ENCODE measurements around the gene IGFBP4. TPM values are rescaled to one million over a fixed set of nuclear protein-coding genes. Genes with fewer than 3 reads are reported as not detected.

The IGFBP4 gene
- total and polyA plus RNA-seq, 2 of the 13 experiments (the other 11 are each of a cell fraction or from before 2014, with no cell fraction given), result 4.1 to 49.0 TPM

DNA sequence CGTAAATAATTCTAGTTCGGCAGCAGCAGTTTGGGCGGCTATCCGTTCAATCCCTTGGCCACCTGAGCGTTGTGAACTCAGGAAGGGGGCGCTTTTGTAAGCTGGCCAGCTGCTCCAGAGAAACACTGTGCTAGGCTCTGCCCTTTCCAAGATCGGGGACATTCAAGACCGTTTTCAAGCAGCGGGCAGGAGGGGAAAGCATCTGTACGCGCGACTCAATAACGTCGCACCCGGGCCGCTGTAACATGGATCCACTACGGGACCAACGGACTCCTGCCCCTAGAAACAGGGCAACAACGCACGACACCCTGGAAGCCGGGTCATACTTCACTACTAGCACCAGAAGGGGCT, 26.0 kb upstream of the IGFBP4 start (continued):
- TF ChIP-seq, protein P1, sequence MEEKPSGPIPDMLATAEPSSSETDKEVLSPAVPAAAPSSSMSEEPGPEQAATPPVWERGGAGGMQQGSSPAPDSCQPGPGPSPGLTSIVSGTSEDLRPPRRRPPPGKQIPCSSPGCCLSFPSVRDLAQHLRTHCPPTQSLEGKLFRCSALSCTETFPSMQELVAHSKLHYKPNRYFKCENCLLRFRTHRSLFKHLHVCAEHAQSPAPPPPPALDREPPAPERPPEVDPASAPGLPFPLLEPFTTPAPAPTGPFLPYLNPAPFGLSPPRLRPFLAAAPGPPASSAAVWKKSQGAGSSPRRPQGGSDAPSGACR (CRISPR knock-in tag; IDR thresholded peaks at IDR 0.05), result 0 out of 2 replicates have a peak, but pooled peaks have one; percentile 42
- no peak for TF ChIP-seq KLF12 (CRISPR knock-in tag; IDR thresholded peaks at IDR 0.05; ENCODE audit: borderline replicate concordance)
- TF ChIP-seq ESRRA (CRISPR knock-in tag; IDR thresholded peaks at IDR 0.05; ENCODE audit: low read depth), result no peak
- TF ChIP-seq POLR2A (IDR thresholded peaks at IDR 0.05; ENCODE audit: insufficient read depth in 1 of 2, low read depth in 2 of 2, low read length in 2 of 2), result no peak
- TF ChIP-seq GFI1 (CRISPR knock-in tag; IDR thresholded peaks at IDR 0.05; ENCODE audit: borderline replicate concordance), result peak; percentile 29; the same call in 1 of the 2 replicates
- TF ChIP-seq, protein P2, sequence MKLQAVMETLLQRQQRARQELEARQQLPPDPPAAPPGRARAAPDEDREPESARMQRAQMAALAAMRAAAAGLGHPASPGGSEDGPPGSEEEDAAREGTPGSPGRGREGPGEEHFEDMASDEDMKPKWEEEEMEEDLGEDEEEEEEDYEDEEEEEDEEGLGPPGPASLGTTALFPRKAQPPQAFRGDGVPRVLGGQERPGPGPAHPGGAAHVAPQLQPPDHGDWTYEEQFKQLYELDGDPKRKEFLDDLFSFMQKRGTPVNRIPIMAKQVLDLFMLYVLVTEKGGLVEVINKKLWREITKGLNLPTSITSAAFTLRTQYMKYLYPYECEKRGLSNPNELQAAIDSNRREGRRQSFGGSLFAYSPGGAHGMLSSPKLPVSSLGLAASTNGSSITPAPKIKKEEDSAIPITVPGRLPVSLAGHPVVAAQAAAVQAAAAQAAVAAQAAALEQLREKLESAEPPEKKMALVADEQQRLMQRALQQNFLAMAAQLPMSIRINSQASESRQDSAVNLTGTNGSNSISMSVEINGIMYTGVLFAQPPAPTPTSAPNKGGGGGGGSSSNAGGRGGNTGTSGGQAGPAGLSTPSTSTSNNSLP (IDR thresholded peaks at IDR 0.05; ENCODE audit: low read depth, low read length), result no peak
- TF ChIP-seq ZNF296 (CRISPR knock-in tag; conservative IDR thresholded peaks at IDR 0.05), result no peak
- TF ChIP-seq ZBTB8A (CRISPR knock-in tag; IDR thresholded peaks at IDR 0.05; ENCODE audit: borderline replicate concordance, low read depth), result no peak
- TF ChIP-seq BHLHE40 (IDR thresholded peaks at IDR 0.05; ENCODE audit: low read length), result no peak
- TF ChIP-seq, protein P3, sequence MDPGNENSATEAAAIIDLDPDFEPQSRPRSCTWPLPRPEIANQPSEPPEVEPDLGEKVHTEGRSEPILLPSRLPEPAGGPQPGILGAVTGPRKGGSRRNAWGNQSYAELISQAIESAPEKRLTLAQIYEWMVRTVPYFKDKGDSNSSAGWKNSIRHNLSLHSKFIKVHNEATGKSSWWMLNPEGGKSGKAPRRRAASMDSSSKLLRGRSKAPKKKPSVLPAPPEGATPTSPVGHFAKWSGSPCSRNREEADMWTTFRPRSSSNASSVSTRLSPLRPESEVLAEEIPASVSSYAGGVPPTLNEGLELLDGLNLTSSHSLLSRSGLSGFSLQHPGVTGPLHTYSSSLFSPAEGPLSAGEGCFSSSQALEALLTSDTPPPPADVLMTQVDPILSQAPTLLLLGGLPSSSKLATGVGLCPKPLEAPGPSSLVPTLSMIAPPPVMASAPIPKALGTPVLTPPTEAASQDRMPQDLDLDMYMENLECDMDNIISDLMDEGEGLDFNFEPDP (CRISPR knock-in tag; conservative IDR thresholded peaks at IDR 0.05), result peak; percentile 97; the same call in 1 of the 2 replicates
- no peak for TF ChIP-seq SAP130 (CRISPR knock-in tag; IDR thresholded peaks at IDR 0.05; ENCODE audit: low read depth)
- no peak for TF ChIP-seq ZNF256 (CRISPR knock-in tag; conservative IDR thresholded peaks at IDR 0.05)
- no peak for TF ChIP-seq EEA1 (CRISPR knock-in tag; IDR thresholded peaks at IDR 0.05; ENCODE audit: borderline replicate concordance)
- TF ChIP-seq, protein P4, sequence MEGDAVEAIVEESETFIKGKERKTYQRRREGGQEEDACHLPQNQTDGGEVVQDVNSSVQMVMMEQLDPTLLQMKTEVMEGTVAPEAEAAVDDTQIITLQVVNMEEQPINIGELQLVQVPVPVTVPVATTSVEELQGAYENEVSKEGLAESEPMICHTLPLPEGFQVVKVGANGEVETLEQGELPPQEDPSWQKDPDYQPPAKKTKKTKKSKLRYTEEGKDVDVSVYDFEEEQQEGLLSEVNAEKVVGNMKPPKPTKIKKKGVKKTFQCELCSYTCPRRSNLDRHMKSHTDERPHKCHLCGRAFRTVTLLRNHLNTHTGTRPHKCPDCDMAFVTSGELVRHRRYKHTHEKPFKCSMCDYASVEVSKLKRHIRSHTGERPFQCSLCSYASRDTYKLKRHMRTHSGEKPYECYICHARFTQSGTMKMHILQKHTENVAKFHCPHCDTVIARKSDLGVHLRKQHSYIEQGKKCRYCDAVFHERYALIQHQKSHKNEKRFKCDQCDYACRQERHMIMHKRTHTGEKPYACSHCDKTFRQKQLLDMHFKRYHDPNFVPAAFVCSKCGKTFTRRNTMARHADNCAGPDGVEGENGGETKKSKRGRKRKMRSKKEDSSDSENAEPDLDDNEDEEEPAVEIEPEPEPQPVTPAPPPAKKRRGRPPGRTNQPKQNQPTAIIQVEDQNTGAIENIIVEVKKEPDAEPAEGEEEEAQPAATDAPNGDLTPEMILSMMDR (CRISPR knock-in tag; IDR thresholded peaks at IDR 0.05), result peak; percentile 62
- no peak for TF ChIP-seq ZFYVE20 (CRISPR knock-in tag; IDR thresholded peaks at IDR 0.05; ENCODE audit: borderline replicate concordance, low read depth)
- no peak for TF ChIP-seq ZBTB7A (CRISPR knock-in tag; IDR thresholded peaks at IDR 0.05)
- TF ChIP-seq, protein P5, sequence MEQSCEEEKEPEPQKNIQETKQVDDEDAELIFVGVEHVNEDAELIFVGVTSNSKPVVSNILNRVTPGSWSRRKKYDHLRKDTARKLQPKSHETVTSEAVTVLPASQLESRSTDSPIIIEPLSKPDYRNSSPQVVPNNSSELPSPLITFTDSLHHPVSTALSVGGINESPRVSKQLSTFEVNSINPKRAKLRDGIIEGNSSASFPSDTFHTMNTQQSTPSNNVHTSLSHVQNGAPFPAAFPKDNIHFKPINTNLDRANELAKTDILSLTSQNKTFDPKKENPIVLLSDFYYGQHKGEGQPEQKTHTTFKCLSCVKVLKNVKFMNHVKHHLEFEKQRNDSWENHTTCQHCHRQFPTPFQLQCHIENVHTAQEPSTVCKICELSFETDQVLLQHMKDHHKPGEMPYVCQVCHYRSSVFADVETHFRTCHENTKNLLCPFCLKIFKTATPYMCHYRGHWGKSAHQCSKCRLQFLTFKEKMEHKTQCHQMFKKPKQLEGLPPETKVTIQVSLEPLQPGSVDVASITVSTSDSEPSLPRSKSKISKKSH (CRISPR knock-in tag; IDR thresholded peaks at IDR 0.05; ENCODE audit: borderline replicate concordance), result 0 out of 2 replicates have a peak, but pooled peaks have one; percentile 52
- TF ChIP-seq, protein P6, sequence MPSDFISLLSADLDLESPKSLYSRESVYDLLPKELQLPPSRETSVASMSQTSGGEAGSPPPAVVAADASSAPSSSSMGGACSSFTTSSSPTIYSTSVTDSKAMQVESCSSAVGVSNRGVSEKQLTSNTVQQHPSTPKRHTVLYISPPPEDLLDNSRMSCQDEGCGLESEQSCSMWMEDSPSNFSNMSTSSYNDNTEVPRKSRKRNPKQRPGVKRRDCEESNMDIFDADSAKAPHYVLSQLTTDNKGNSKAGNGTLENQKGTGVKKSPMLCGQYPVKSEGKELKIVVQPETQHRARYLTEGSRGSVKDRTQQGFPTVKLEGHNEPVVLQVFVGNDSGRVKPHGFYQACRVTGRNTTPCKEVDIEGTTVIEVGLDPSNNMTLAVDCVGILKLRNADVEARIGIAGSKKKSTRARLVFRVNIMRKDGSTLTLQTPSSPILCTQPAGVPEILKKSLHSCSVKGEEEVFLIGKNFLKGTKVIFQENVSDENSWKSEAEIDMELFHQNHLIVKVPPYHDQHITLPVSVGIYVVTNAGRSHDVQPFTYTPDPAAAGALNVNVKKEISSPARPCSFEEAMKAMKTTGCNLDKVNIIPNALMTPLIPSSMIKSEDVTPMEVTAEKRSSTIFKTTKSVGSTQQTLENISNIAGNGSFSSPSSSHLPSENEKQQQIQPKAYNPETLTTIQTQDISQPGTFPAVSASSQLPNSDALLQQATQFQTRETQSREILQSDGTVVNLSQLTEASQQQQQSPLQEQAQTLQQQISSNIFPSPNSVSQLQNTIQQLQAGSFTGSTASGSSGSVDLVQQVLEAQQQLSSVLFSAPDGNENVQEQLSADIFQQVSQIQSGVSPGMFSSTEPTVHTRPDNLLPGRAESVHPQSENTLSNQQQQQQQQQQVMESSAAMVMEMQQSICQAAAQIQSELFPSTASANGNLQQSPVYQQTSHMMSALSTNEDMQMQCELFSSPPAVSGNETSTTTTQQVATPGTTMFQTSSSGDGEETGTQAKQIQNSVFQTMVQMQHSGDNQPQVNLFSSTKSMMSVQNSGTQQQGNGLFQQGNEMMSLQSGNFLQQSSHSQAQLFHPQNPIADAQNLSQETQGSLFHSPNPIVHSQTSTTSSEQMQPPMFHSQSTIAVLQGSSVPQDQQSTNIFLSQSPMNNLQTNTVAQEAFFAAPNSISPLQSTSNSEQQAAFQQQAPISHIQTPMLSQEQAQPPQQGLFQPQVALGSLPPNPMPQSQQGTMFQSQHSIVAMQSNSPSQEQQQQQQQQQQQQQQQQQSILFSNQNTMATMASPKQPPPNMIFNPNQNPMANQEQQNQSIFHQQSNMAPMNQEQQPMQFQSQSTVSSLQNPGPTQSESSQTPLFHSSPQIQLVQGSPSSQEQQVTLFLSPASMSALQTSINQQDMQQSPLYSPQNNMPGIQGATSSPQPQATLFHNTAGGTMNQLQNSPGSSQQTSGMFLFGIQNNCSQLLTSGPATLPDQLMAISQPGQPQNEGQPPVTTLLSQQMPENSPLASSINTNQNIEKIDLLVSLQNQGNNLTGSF (CRISPR knock-in tag; IDR thresholded peaks at IDR 0.05), result no peak

Measured in HepG2 (cell line).